ENCODE measurements around the gene BRWD1. TPM values are rescaled to one million over a fixed set of nuclear protein-coding genes. Genes with fewer than 3 reads are reported as not detected.

BRWD1 gene
- total and polyA plus RNA-seq, 2 donors (not counting 1 experiment from before 2014, with no cell fraction given) = 17.1 to 48.9 TPM

DNA sequence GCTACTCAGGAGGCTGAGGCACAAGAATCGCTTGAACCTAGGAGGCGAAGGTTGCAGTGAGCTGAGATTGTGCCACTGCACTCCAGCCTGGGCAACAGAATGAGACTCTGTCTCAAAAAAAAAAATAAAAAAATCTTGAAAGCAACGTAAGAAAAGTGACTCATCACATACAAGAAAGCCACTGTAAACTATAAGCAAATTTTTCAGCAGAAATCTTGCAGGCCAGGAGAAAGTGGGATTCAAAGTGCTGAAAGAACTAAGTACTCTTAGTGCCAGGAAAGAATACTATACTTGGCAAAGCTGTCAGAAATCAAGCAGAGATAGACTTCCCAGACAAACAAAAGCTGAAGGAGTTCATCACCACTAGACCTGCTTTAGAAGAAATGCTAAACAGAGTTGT lies 39.9 kb upstream of the BRWD1 start:
- Histone ChIP-seq H3K9ac (ENCODE audit: insufficient read depth, low read length) (no peak overlapping the region), H2AFZ (ENCODE audit: low read length) (peak overlapping the region; percentile 14), H3K4me2 (ENCODE audit: extremely low read depth, insufficient read depth, low read length) (no peak overlapping the region), H3K36me3 (ENCODE audit: control insufficient read depth, insufficient read depth, low read length) (no peaks in the 10 kb centered on the region), H3K27me3 (ENCODE audit: control insufficient read depth, insufficient read depth, low read length) (no peaks in the 10 kb centered on the region), H3K27ac (ENCODE audit: insufficient read depth, low read length) (no peak overlapping the region), H3K79me2 (ENCODE audit: control insufficient read depth, insufficient read depth, low read length) (peaks cover under 1% of the 10 kb centered on the region), H3K4me3 (replicated peaks in 1 of 4; ENCODE audit: control extremely low read depth in 1 of 4, insufficient read depth in 1 of 4, low read depth in 3 of 4, low read length in 4 of 4) (no peak overlapping the region), H4K20me1 (ENCODE audit: control insufficient read depth, extremely low read depth, insufficient read depth, low read length) (no peaks in the 10 kb centered on the region), H3K4me1 (ENCODE audit: control insufficient read depth, extremely low read depth, insufficient read depth, low read length) (no peaks in the 10 kb centered on the region), H3K9me3 (ENCODE audit: control insufficient read depth, insufficient read depth, low read depth, low read length) (no peaks in the 10 kb centered on the region)
- peak in 1 of 2 donors; percentile 67 for DNase-seq (ENCODE audit: low read depth in 2 of 2)
- no peak for TF ChIP-seq EZH2 (IDR thresholded peaks at IDR 0.05; ENCODE audit: low read length, missing control alignments)
- TF ChIP-seq, protein P1, sequence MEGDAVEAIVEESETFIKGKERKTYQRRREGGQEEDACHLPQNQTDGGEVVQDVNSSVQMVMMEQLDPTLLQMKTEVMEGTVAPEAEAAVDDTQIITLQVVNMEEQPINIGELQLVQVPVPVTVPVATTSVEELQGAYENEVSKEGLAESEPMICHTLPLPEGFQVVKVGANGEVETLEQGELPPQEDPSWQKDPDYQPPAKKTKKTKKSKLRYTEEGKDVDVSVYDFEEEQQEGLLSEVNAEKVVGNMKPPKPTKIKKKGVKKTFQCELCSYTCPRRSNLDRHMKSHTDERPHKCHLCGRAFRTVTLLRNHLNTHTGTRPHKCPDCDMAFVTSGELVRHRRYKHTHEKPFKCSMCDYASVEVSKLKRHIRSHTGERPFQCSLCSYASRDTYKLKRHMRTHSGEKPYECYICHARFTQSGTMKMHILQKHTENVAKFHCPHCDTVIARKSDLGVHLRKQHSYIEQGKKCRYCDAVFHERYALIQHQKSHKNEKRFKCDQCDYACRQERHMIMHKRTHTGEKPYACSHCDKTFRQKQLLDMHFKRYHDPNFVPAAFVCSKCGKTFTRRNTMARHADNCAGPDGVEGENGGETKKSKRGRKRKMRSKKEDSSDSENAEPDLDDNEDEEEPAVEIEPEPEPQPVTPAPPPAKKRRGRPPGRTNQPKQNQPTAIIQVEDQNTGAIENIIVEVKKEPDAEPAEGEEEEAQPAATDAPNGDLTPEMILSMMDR (conservative IDR thresholded peaks at IDR 0.05 in 1 of 2, IDR thresholded peaks at IDR 0.05 in 1 of 2; ENCODE audit: low read depth in 1 of 2, low read length in 2 of 2) = no peak

DNA sequence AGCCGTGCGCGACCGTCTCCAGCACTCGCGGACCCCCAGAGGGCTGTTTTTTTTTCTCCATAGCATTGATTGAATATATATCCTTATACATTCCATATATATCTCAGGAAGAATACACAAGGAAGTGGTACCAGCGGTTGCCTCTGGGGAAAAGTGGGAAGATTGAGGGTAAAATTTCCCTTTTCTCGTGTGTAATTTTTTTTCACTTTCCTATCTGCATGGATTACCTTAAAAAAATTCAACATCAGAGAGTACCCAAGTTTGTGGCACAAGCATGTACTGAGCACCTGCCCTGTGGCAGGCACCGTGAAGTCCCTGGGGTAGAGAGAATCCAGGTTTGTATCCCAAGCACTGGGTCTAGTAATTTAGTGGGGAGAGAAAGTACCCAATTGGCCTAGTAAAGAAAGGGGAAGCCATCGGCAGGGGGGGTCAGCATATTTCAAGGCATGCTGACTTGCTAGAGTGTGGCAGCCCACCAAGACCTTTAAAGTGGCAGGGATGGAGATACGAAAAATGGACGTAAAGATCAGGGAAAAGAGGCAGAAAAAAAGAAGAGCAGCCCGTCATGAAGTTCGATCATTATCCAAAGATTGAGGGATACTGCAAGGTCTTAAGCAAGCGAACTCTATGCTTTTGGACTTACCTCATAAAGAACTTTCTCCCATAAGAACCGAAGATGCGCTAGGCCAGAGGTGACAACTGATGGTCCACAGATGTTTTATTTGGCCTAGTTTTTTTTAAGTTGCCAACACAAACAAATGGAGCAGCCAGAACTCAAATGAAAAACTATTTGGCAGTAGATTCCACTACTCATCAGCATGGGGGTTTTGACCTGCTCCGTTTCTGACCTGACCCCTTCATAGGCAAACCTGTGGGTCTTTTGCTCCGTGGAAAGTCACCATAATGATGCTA lies 36.9 kb upstream of the BRWD1 start:
- Histone ChIP-seq H3K27ac (ENCODE audit: insufficient read depth, low read length) (no peak overlapping the region), H3K9me3 (ENCODE audit: control insufficient read depth, insufficient read depth, low read depth, low read length) (no peaks in the 10 kb centered on the region), H3K4me1 (ENCODE audit: control insufficient read depth, extremely low read depth, insufficient read depth, low read length) (peaks cover 6% of the 10 kb centered on the region), H3K4me2 (ENCODE audit: extremely low read depth, insufficient read depth, low read length) (no peak overlapping the region), H3K27me3 (ENCODE audit: control insufficient read depth, insufficient read depth, low read length) (no peaks in the 10 kb centered on the region), H3K36me3 (ENCODE audit: control insufficient read depth, insufficient read depth, low read length) (peaks cover 1% of the 10 kb centered on the region), H3K79me2 (ENCODE audit: control insufficient read depth, insufficient read depth, low read length) (peaks cover 30% of the 10 kb centered on the region), H2AFZ (ENCODE audit: low read length) (no peak overlapping the region), H3K4me3 (replicated peaks in 1 of 4; ENCODE audit: control extremely low read depth in 1 of 4, insufficient read depth in 1 of 4, low read depth in 3 of 4, low read length in 4 of 4) (peak overlapping the region in 2 of 4 experiments; percentile 56 to 64), H4K20me1 (ENCODE audit: control insufficient read depth, extremely low read depth, insufficient read depth, low read length) (no peaks in the 10 kb centered on the region), H3K9ac (ENCODE audit: insufficient read depth, low read length) (no peak overlapping the region)
- TF ChIP-seq, protein P1 (conservative IDR thresholded peaks at IDR 0.05 in 1 of 2, IDR thresholded peaks at IDR 0.05 in 1 of 2; ENCODE audit: low read depth in 1 of 2, low read length in 2 of 2) = no peak
- no peak for TF ChIP-seq EZH2 (IDR thresholded peaks at IDR 0.05; ENCODE audit: low read length, missing control alignments)
- peak in 1 of 2 donors; percentile 48 for DNase-seq (ENCODE audit: low read depth in 2 of 2)

DNA sequence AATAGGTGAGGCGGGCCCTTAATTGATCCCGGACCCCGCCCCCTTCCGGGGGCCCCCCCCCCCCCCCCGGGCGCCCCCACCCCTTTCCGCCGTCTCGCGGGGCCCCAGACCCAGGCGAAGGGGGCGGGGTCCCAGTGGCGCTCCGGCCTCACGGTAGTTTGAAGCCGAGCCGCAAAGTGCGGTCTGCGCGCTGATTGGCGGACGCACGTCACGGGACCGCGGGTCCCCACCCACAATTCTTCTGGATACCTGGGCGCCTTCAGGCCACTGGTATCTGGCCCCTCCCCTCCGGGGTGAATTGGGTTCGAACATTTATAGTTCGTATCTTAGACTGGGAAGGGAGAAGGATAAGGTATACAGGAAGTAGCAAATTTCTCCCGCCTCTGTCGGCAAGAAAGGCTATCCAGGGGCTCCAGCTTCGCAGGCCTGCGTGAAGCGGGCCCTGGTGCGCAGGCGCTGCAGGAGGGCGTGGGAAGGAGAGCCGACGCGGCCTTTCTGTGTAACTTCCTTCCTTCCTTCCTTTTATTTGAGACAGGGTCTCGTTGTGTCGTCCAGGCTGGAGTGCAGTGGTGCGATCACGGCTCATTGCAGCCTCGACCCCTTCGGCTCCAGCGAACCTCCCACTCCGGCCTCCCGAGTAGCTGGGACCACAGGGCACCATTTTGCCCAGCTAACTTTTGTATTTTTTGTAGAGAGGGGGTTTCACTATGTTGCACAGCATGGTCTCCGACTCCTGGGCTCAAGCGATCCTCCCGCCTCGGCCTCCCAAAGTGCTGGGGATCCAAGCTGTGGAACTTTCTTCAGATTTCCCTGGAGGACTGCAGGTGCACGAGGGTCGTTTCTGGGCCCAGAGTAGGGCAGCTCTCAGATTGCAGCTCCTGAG lies 36.0 kb upstream of the BRWD1 start:
- no peak overlapping the region for H3K27ac ChIP-seq (ENCODE audit: insufficient read depth, low read length)
- peak overlapping the region; percentile 34 to 64 (median 48) for H3K4me3 ChIP-seq (replicated peaks in 1 of 4; ENCODE audit: control extremely low read depth in 1 of 4, insufficient read depth in 1 of 4, low read depth in 3 of 4, low read length in 4 of 4)
- peak overlapping the region; percentile 46 for H3K4me2 ChIP-seq (ENCODE audit: extremely low read depth, insufficient read depth, low read length)
- no peaks in the 10 kb centered on the region for H3K27me3 ChIP-seq (ENCODE audit: control insufficient read depth, insufficient read depth, low read length)
- no peak for TF ChIP-seq EZH2 (IDR thresholded peaks at IDR 0.05; ENCODE audit: low read length, missing control alignments)
- TF ChIP-seq, protein P1 (conservative IDR thresholded peaks at IDR 0.05 in 1 of 2, IDR thresholded peaks at IDR 0.05 in 1 of 2; ENCODE audit: low read depth in 1 of 2, low read length in 2 of 2) = no peak
- H4K20me1 ChIP-seq (ENCODE audit: control insufficient read depth, extremely low read depth, insufficient read depth, low read length) = no peaks in the 10 kb centered on the region
- H3K79me2 ChIP-seq (ENCODE audit: control insufficient read depth, insufficient read depth, low read length) = peaks cover 34% of the 10 kb centered on the region
- DNase-seq (ENCODE audit: low read depth in 2 of 2) = peak; percentile 91 to 93
- H3K9me3 ChIP-seq (ENCODE audit: control insufficient read depth, insufficient read depth, low read depth, low read length) = no peaks in the 10 kb centered on the region
- H3K9ac ChIP-seq (ENCODE audit: insufficient read depth, low read length) = peak overlapping the region; percentile 25
- H3K4me1 ChIP-seq (ENCODE audit: control insufficient read depth, extremely low read depth, insufficient read depth, low read length) = peaks cover 6% of the 10 kb centered on the region
- peaks cover 1% of the 10 kb centered on the region for H3K36me3 ChIP-seq (ENCODE audit: control insufficient read depth, insufficient read depth, low read length)
- H2AFZ ChIP-seq (ENCODE audit: low read length) = peak overlapping the region; percentile 92

Data from fibroblast of lung (primary cell).